ENCODE measurements around the gene SMIM28. TPM values are rescaled to one million over a fixed set of nuclear protein-coding genes. Genes with fewer than 3 reads are reported as not detected.

The SMIM28 gene
- total RNA-seq, 1 donor from 2014 or later, result not detected

- TF ChIP-seq CTCF (IDR thresholded peaks at IDR 0.05), result peak; percentile 40 to 49 (median 47)
- peaks cover 0 to 5% of the 10 kb centered on the region in 2 donors for H3K4me1 ChIP-seq
- DNase-seq (ENCODE audit: low spot score in 2 of 2), result peak; percentile 78 to 96
- no peaks in the 10 kb centered on the region for H3K9me3 ChIP-seq
- H3K36me3 ChIP-seq, result peaks cover 25 to 31% of the 10 kb centered on the region in 2 donors
- intact Hi-C loops (cut with DNase I), result loop anchor here (5.0 to 10.0 kb wide), 3 partner anchors 297 to 539 kb away; partner anchors contain the start of genes CCDC28A, PERP and TNFAIP3
- H3K27me3 ChIP-seq, result no peaks in the 10 kb centered on the region
- peak within 1 kb of the TSS; percentile 91 to 95 for H3K27ac ChIP-seq
- peak within 1 kb of the TSS; percentile 68 to 93 for H3K4me3 ChIP-seq
Observed at GRCh38 chr6:138403801-138404665, 26.3 kb downstream of the SMIM28 start, which contains the start of gene HEBP2. Gene HEBP2, plus strand, starts transcription at chr6:138404223. Its CDS starts 273 bp downstream, at chr6:138404496.

- no peak for TF ChIP-seq CTCF (IDR thresholded peaks at IDR 0.05)
- no peaks in the 10 kb centered on the region for H3K27me3 ChIP-seq
- H3K36me3 ChIP-seq, result peaks cover 33 to 38% of the 10 kb centered on the region in 2 donors
- DNase-seq (ENCODE audit: low spot score in 2 of 2), result no peak
- H3K4me3 ChIP-seq, result peak overlapping the region; percentile 68 to 93
- peak overlapping the region; percentile 91 to 95 for H3K27ac ChIP-seq
- peaks cover 0 to 5% of the 10 kb centered on the region in 2 donors for H3K4me1 ChIP-seq
- H3K9me3 ChIP-seq, result no peaks in the 10 kb centered on the region
- intact Hi-C loops (cut with DNase I), result loop anchor here (5.0 to 10.0 kb wide), 3 partner anchors 298 to 540 kb away; partner anchors contain the start of genes CCDC28A, PERP and TNFAIP3
Observed at GRCh38 chr6:138404666-138405337, 27.1 kb downstream of the SMIM28 start.

GRCh38 chr6:138405816-138406413, 28.2 kb downstream of the SMIM28 start:
- no peak for DNase-seq (ENCODE audit: low spot score in 2 of 2)
- H3K4me1 ChIP-seq, result peaks cover 0 to 5% of the 10 kb centered on the region in 2 donors
- H3K4me3 ChIP-seq, result no peak overlapping the region
- H3K27ac ChIP-seq, result peak overlapping the region; percentile 9 to 91
- H3K27me3 ChIP-seq, result no peaks in the 10 kb centered on the region
- intact Hi-C loops (cut with DNase I), result loop anchor here (10.0 kb wide), 2 partner anchors 369 to 541 kb away; partner anchors contain the start of genes CCDC28A and TNFAIP3
- no peak for TF ChIP-seq CTCF (IDR thresholded peaks at IDR 0.05)
- H3K36me3 ChIP-seq, result peaks cover 38 to 47% of the 10 kb centered on the region in 2 donors
- H3K9me3 ChIP-seq, result no peaks in the 10 kb centered on the region

GRCh38 chr6:138406443-138406842, 28.7 kb downstream of the SMIM28 start:
- Histone ChIP-seq H3K4me3 (no peak overlapping the region), H3K4me1 (peaks cover 0 to 5% of the 10 kb centered on the region in 2 donors), H3K9me3 (no peaks in the 10 kb centered on the region), H3K36me3 (peaks cover 42 to 52% of the 10 kb centered on the region in 2 donors), H3K27ac (no peak overlapping the region), H3K27me3 (no peaks in the 10 kb centered on the region)
- TF ChIP-seq CTCF (IDR thresholded peaks at IDR 0.05), result no peak
- intact Hi-C loops (cut with DNase I), result loop anchor here (10.0 kb wide), 2 partner anchors 368 to 542 kb away; partner anchors contain the start of genes CCDC28A and TNFAIP3
- DNase-seq (ENCODE audit: low spot score in 2 of 2), result no peak

- no peak overlapping the region for H3K4me3 ChIP-seq
- DNase-seq (ENCODE audit: low spot score in 2 of 2), result no peak
- intact Hi-C loops (cut with DNase I), result no loop called here
- H3K27me3 ChIP-seq, result no peaks in the 10 kb centered on the region
- peaks cover 67 to 80% of the 10 kb centered on the region in 2 donors for H3K36me3 ChIP-seq
- H3K9me3 ChIP-seq, result no peaks in the 10 kb centered on the region
- no peak overlapping the region for H3K27ac ChIP-seq
- no peaks in the 10 kb centered on the region for H3K4me1 ChIP-seq
- TF ChIP-seq CTCF (IDR thresholded peaks at IDR 0.05), result no peak
Observed at GRCh38 chr6:138410048-138410735, 32.5 kb downstream of the SMIM28 start.

Measured in ascending aorta (tissue), 2 donors.